Measurements from ENCODE around the gene LTB. TPM values are rescaled to one million over a fixed set of nuclear protein-coding genes. Genes with fewer than 3 reads are reported as not detected.

LTB gene
- total RNA-seq, 4 donors from 2014 or later: not detected

DNA sequence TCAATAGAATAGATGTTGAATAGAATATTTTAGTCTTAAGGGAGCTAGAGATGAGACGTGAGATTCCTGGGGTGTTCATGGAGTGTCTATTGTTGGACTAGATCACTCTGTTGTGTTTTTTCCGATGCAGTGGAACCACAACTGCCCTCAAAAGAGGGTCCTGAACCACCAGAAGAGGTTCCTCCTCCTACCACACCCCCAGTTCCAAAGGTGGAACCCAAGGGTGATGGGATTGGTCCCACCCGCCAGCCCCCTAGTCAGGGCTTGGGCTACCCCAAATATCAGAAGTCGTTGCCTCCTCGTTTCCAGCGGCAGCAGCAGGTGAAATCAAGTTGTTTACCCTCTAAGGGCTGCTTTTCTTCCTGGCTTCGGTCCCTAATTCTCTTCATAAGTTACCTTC, 46.8 kb upstream of the LTB start:
- Histone ChIP-seq H3K27ac (no peak overlapping the region), H3K4me3 (replicated peaks in 1 of 3) (no peak overlapping the region), H3K4me1 (no peaks in the 10 kb centered on the region), H3K9me3 (no peaks in the 10 kb centered on the region), H3K27me3 (no peaks in the 10 kb centered on the region), H3K36me3 (peaks cover 96 to 99% of the 10 kb centered on the region in 2 donors)
- 88 to 95% methylated on average over 7 of the region's 7 CpGs for WGBS, 2 donors
- TF ChIP-seq, protein P1, sequence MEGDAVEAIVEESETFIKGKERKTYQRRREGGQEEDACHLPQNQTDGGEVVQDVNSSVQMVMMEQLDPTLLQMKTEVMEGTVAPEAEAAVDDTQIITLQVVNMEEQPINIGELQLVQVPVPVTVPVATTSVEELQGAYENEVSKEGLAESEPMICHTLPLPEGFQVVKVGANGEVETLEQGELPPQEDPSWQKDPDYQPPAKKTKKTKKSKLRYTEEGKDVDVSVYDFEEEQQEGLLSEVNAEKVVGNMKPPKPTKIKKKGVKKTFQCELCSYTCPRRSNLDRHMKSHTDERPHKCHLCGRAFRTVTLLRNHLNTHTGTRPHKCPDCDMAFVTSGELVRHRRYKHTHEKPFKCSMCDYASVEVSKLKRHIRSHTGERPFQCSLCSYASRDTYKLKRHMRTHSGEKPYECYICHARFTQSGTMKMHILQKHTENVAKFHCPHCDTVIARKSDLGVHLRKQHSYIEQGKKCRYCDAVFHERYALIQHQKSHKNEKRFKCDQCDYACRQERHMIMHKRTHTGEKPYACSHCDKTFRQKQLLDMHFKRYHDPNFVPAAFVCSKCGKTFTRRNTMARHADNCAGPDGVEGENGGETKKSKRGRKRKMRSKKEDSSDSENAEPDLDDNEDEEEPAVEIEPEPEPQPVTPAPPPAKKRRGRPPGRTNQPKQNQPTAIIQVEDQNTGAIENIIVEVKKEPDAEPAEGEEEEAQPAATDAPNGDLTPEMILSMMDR (IDR thresholded peaks at IDR 0.05): no peak
- TF ChIP-seq POLR2A (IDR thresholded peaks at IDR 0.05): no peak
- DNase-seq: no peak
- intact Hi-C loops (cut with DNase I): no loop called here

DNA sequence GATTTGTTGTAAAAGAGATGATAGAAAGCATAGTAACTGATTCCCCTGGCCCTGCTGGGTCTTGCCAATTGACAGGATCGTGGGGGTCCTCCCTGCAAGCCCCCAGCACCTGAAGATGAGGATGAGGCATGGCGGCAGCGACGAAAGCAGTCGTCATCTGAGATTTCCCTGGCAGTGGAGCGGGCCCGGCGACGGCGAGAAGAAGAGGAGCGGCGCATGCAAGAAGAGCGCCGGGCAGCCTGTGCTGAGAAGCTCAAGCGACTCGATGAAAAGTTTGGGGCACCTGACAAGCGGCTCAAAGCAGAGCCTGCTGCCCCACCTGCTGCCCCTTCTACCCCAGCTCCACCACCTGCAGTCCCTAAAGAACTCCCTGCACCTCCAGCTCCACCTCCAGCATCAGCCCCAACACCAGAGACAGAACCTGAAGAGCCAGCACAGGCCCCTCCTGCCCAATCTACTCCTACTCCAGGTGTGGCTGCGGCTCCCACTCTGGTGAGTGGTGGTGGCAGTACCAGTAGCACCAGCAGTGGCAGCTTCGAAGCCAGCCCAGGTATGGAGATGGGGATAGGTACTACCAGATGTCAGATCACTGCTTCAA, 45.6 kb upstream of the LTB start:
- H3K9me3 ChIP-seq: no peaks in the 10 kb centered on the region
- no peaks in the 10 kb centered on the region for H3K4me1 ChIP-seq
- no peak for DNase-seq
- WGBS, 2 donors: 97 to 98% methylated on average over 19 of the region's 19 CpGs
- TF ChIP-seq, protein P1 (IDR thresholded peaks at IDR 0.05): no peak
- TF ChIP-seq POLR2A (IDR thresholded peaks at IDR 0.05): no peak
- H3K27ac ChIP-seq: no peak overlapping the region
- intact Hi-C loops (cut with DNase I): no loop called here
- H3K36me3 ChIP-seq: peaks cover 87 to 95% of the 10 kb centered on the region in 2 donors
- no peak overlapping the region for H3K4me3 ChIP-seq (replicated peaks in 1 of 3)
- no peaks in the 10 kb centered on the region for H3K27me3 ChIP-seq

DNA sequence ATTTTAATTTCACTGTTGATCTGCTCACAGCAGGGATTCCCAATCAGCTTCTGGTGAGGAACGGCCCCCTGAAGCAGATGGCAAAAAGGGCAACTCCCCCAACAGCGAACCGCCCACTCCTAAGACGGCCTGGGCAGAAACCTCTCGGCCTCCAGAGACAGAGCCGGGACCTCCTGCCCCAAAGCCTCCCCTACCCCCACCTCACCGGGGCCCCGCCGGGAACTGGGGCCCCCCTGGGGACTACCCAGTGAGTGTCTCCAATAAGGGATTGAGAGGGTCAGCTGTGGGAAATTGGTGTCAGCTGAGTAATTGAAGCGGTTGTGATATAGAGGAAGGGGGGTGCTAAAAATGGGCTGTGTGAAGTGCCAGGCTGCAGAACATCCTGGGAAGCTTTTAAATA, 44.7 kb upstream of the LTB start:
- peaks cover 3 to 7% of the 10 kb centered on the region in 2 donors for H3K4me1 ChIP-seq
- 91 to 96% methylated on average over 10 of the region's 10 CpGs for WGBS, 2 donors
- no peak overlapping the region for H3K27ac ChIP-seq
- no peak for DNase-seq
- no peak overlapping the region for H3K4me3 ChIP-seq (replicated peaks in 1 of 3)
- H3K36me3 ChIP-seq: peaks cover 80 to 86% of the 10 kb centered on the region in 2 donors
- TF ChIP-seq, protein P1 (IDR thresholded peaks at IDR 0.05): no peak
- no peak for TF ChIP-seq POLR2A (IDR thresholded peaks at IDR 0.05)
- H3K27me3 ChIP-seq: no peaks in the 10 kb centered on the region
- no peaks in the 10 kb centered on the region for H3K9me3 ChIP-seq
- intact Hi-C loops (cut with DNase I): no loop called here

DNA sequence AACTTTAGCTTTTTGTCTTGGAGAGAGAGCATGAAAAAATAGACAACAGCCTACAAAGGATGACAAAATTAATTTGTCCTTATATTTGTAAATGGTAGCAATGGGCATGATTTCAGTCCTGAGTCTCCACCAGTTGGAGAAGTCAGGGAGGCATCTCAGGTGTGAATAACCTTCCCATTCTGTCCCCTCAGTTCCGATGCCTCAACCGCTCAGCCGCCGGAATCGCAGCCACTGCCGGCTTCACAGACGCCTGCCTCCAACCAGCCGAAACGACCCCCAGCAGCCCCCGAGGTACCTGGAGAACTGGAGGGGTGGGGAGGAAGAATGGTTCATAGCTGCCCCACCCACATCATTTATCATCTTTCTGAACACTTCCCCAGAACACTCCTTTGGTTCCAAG, 41.8 kb upstream of the LTB start:
- no peak overlapping the region for H3K4me3 ChIP-seq (replicated peaks in 1 of 3)
- TF ChIP-seq, protein P1 (IDR thresholded peaks at IDR 0.05): no peak
- no peak for TF ChIP-seq POLR2A (IDR thresholded peaks at IDR 0.05)
- WGBS, 2 donors: 91 to 94% methylated on average over 8 to 10 of the region's 10 CpGs
- DNase-seq: no peak
- peaks cover 52 to 57% of the 10 kb centered on the region in 2 donors for H3K36me3 ChIP-seq
- no peaks in the 10 kb centered on the region for H3K27me3 ChIP-seq
- H3K27ac ChIP-seq: no peak overlapping the region
- H3K4me1 ChIP-seq: peaks cover 9 to 12% of the 10 kb centered on the region in 2 donors
- no peaks in the 10 kb centered on the region for H3K9me3 ChIP-seq
- intact Hi-C loops (cut with DNase I): no loop called here

GRCh38 chr6:31622684-31623091, 40.5 kb upstream of the LTB start:
- no peak for TF ChIP-seq POLR2A (IDR thresholded peaks at IDR 0.05)
- TF ChIP-seq, protein P1 (IDR thresholded peaks at IDR 0.05): no peak

More at GRCh38 chr6:31622684-31623091, 40.5 kb upstream of the LTB start:
- H3K4me1 ChIP-seq: peaks cover 9 to 12% of the 10 kb centered on the region in 2 donors
- DNase-seq: peak; percentile 51 to 64
- H3K27ac ChIP-seq: peak overlapping the region in 1 of 3 donors; percentile 99
- H3K36me3 ChIP-seq: peaks cover 38 to 44% of the 10 kb centered on the region in 2 donors
- WGBS, 2 donors: 38 to 49% methylated on average over 10 of the region's 10 CpGs
- no peak overlapping the region for H3K4me3 ChIP-seq (replicated peaks in 1 of 3)
- no peaks in the 10 kb centered on the region for H3K9me3 ChIP-seq
- H3K27me3 ChIP-seq: no peaks in the 10 kb centered on the region
- intact Hi-C loops (cut with DNase I): no loop called here

All from thyroid gland (tissue), 4 donors.